Panc1 (cell line): ENCODE measurements around the gene MORC4. TPM values are rescaled to one million over a fixed set of nuclear protein-coding genes. Genes with fewer than 3 reads are reported as not detected.

Experiments used
- ATAC-seq: fragments of 200-7000 bp; cut with Tn5 transposase; 2 replicates; pipeline ENCODE4 v1.9.1; 2020; ENCODE audit warnings: mild to moderate bottlenecking, moderate library complexity
- BruUV-seq: library from RNA; stranded (reverse); fragments of 400-500 nt; replicated peaks from 2 replicates; lab custom pipeline; 2021; lab: Mats Ljungman, UMichigan
- CTCF ChIA-PET: fragments of 300-600 bp; sonication (Branson Sonifier 250); formaldehyde crosslinking; loops from one replicate; lab custom pipeline; 2022; ENCODE audit warnings: antibody characterized with exemption; lab: Charles Lee
- POLR2A ChIA-PET: fragments of 300-600 bp; sonication (Branson Sonifier 250); formaldehyde crosslinking; loops from one replicate; lab custom pipeline; 2022; ENCODE audit warnings: antibody characterized with exemption; lab: Charles Lee
- DNase-seq: peaks from one replicate; pipeline ENCODE4 v3.0.0-alpha.2; 2010; ENCODE audit warnings: low read depth, low spot score
- H3K27ac ChIP-seq: 2 replicates; pipeline ENCODE4 v1.5.1; 2011; ENCODE audit warnings: mild to moderate bottlenecking, low read length, inconsistent platforms
- H3K27me3 ChIP-seq: fragments of 200-500 bp; sonication (Bioruptor generic); 2 replicates; pipeline ENCODE4 v1.6.0; 2014; ENCODE audit warnings: low read length, inconsistent platforms; ENCODE audit not compliant: control insufficient read depth, insufficient read depth
- H3K36me3 ChIP-seq: fragments of 200-500 bp; sonication (Bioruptor generic); 2 replicates; pipeline ENCODE4 v1.5.1; 2014; ENCODE audit warnings: inconsistent platforms, mild to moderate bottlenecking, low read length, moderate library complexity; ENCODE audit not compliant: control insufficient read depth, insufficient read depth
- H3K4me1 ChIP-seq: 2 replicates; pipeline ENCODE4 v1.5.1; 2011; ENCODE audit warnings: inconsistent platforms, mild to moderate bottlenecking, low read length, moderate library complexity; ENCODE audit not compliant: control insufficient read depth, insufficient read depth
- H3K4me3 ChIP-seq, 2 experiments: 2 replicates each; pipeline ENCODE4 v1.5.1; 2011 to 2012; ENCODE audit warnings: low read depth in 2 of 2, low read length in 2 of 2, mild to moderate bottlenecking in 2 of 2, inconsistent platforms in 1 of 2, moderate library complexity in 1 of 2
- H3K9me3 ChIP-seq: fragments of 200-500 bp; sonication (Bioruptor generic); 2 replicates; pipeline ENCODE4 v1.5.1; 2014; ENCODE audit warnings: low read depth, mild to moderate bottlenecking, inconsistent platforms, low read length, moderate library complexity; ENCODE audit not compliant: control insufficient read depth, insufficient read depth
- CTCF ChIP-seq: fragments of 450-650 bp; IDR thresholded peaks from 2 replicates; pipeline ENCODE4 v1.5.1; 2017; ENCODE audit warnings: mild to moderate bottlenecking
- POLR2AphosphoS5 ChIP-seq: IDR thresholded peaks from 2 replicates; pipeline ENCODE4 v1.6.1; 2012; ENCODE audit warnings: mild to moderate bottlenecking, low read depth, low read length, moderate library complexity
- SIN3A ChIP-seq: IDR thresholded peaks from 2 replicates; pipeline ENCODE4 v1.6.1; 2012; ENCODE audit warnings: low read depth, mild to moderate bottlenecking, low read length, moderate library complexity, borderline replicate concordance; ENCODE audit not compliant: insufficient read depth
- TCF7L2 ChIP-seq: IDR thresholded peaks from 2 replicates; pipeline ENCODE4 v1.6.1; 2011; ENCODE audit warnings: mild to moderate bottlenecking, low read depth, low read length, inconsistent platforms
- in situ Hi-C: cut with HindIII; loops from 2 replicates; pipeline ENCODE4 v1.10.0; 2016; ENCODE audit warnings: low sequenced_read_pairs, low pct_unique_long_range_greater_than_20kb
- intact Hi-C: fragments of 100-400 bp; cut with micrococcal nuclease; formaldehyde crosslinking; loops from one replicate; pipeline ENCODE4 v1.10.0; 2022; ENCODE audit not compliant: unreplicated experiment
- total RNA-seq: library from RNA; stranded (reverse); gene quantifications from one replicate; pipeline ENCODE4 v1.2.1, GENCODE V29; 2021; ENCODE audit not compliant: unreplicated experiment
- TF ChIP-seq, protein P1 (sequence below), 2 experiments: IDR thresholded peaks; 2 replicates each; pipeline ENCODE4 v1.6.1; 2011 to 2012; ENCODE audit warnings: low read depth in 2 of 2, control low read depth in 1 of 2, low read length in 1 of 2, mild to moderate bottlenecking in 1 of 2, moderate library complexity in 1 of 2; ENCODE audit not compliant: insufficient read depth in 1 of 2

The MORC4 gene
- total RNA-seq, 1 experiment from 2014 or later = 7.4 TPM

- DNase-seq (no peak), ATAC-seq (no peak)
- H3K36me3 ChIP-seq = no peaks in the 10 kb centered on the region
- H3K27me3 ChIP-seq = peaks cover 3% of the 10 kb centered on the region; the same call in 1 of the 2 replicates
- TF ChIP-seq CTCF (no peak), SIN3A (no peak), TCF7L2 (no peak), POLR2AphosphoS5 (no peak)
- TF ChIP-seq, protein P1, sequence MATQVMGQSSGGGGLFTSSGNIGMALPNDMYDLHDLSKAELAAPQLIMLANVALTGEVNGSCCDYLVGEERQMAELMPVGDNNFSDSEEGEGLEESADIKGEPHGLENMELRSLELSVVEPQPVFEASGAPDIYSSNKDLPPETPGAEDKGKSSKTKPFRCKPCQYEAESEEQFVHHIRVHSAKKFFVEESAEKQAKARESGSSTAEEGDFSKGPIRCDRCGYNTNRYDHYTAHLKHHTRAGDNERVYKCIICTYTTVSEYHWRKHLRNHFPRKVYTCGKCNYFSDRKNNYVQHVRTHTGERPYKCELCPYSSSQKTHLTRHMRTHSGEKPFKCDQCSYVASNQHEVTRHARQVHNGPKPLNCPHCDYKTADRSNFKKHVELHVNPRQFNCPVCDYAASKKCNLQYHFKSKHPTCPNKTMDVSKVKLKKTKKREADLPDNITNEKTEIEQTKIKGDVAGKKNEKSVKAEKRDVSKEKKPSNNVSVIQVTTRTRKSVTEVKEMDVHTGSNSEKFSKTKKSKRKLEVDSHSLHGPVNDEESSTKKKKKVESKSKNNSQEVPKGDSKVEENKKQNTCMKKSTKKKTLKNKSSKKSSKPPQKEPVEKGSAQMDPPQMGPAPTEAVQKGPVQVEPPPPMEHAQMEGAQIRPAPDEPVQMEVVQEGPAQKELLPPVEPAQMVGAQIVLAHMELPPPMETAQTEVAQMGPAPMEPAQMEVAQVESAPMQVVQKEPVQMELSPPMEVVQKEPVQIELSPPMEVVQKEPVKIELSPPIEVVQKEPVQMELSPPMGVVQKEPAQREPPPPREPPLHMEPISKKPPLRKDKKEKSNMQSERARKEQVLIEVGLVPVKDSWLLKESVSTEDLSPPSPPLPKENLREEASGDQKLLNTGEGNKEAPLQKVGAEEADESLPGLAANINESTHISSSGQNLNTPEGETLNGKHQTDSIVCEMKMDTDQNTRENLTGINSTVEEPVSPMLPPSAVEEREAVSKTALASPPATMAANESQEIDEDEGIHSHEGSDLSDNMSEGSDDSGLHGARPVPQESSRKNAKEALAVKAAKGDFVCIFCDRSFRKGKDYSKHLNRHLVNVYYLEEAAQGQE (IDR thresholded peaks at IDR 0.05; ENCODE audit: insufficient read depth in 1 of 2, low read depth in 2 of 2, low read length in 1 of 2) = no peak
- POLR2A ChIA-PET = no interaction called here
- H3K9me3 ChIP-seq = no peaks in the 10 kb centered on the region
- in situ Hi-C loops = no loop called here
- no peak overlapping the region for H3K4me3 ChIP-seq
- H3K27ac ChIP-seq = no peak overlapping the region
- intact Hi-C loops = no loop called here
- no TSS peak for BruUV-seq
- H3K4me1 ChIP-seq = no peaks in the 10 kb centered on the region
- CTCF ChIA-PET = no interaction called here
Observed at GRCh38 chrX:106917830-106918500, 82.0 kb downstream of the MORC4 start.

GRCh38 chrX:106912864-106913263, 87.1 kb downstream of the MORC4 start:
- in situ Hi-C loops = no loop called here
- no peaks in the 10 kb centered on the region for H3K36me3 ChIP-seq
- no peaks in the 10 kb centered on the region for H3K9me3 ChIP-seq
- ChIA-PET POLR2A (no interaction called here), CTCF (no interaction called here)
- no peak overlapping the region for H3K27ac ChIP-seq
- intact Hi-C loops = no loop called here
- DNase-seq (no peak), ATAC-seq (no peak)
- BruUV-seq = no TSS peak
- H3K4me3 ChIP-seq = no peak overlapping the region
- H3K27me3 ChIP-seq = peaks cover 3% of the 10 kb centered on the region; the same call in 1 of the 2 replicates
- no peak for TF ChIP-seq SIN3A
- TF ChIP-seq, protein P1 (IDR thresholded peaks at IDR 0.05; ENCODE audit: insufficient read depth in 1 of 2, low read depth in 2 of 2, low read length in 1 of 2) = no peak
- no peak for TF ChIP-seq POLR2AphosphoS5
- TF ChIP-seq CTCF = no peak
- no peak for TF ChIP-seq TCF7L2
- no peaks in the 10 kb centered on the region for H3K4me1 ChIP-seq
